ENCODE results near the gene TAS2R14. TPM values are rescaled to one million over a fixed set of nuclear protein-coding genes. Genes with fewer than 3 reads are reported as not detected.

The TAS2R14 gene
- total RNA-seq, 1 donor from 2014 or later: 2.0 TPM

GRCh38 chr12:10896854-10897253 lies 42.2 kb downstream of the TAS2R14 start:
- no peak overlapping the region for H3K4me2 ChIP-seq (ENCODE audit: low read length)
- no peak overlapping the region for H2AFZ ChIP-seq (ENCODE audit: low read depth, low read length)

GRCh38 chr12:10891937-10892336 lies 47.1 kb downstream of the TAS2R14 start:
- no peaks in the 10 kb centered on the region for H3K4me1 Mint-ChIP-seq (ENCODE audit: low read depth, unreplicated experiment)
- H3K4me3 Mint-ChIP-seq (ENCODE audit: unreplicated experiment): no peak overlapping the region
- peaks cover 2% of the 10 kb centered on the region for H3K36me3 Mint-ChIP-seq (ENCODE audit: low read depth, unreplicated experiment)
- Histone ChIP-seq H3K36me3 (ENCODE audit: insufficient read depth, low read length) (no peaks in the 10 kb centered on the region), H3K9ac (ENCODE audit: low read length) (no peak overlapping the region), H3K79me2 (ENCODE audit: insufficient read depth, low read length) (no peaks in the 10 kb centered on the region), H3K4me3 (ENCODE audit: insufficient read depth, low read depth, low read length) (no peak overlapping the region), H3K4me1 (ENCODE audit: insufficient read depth, low read length) (no peaks in the 10 kb centered on the region), H4K20me1 (ENCODE audit: insufficient read depth, low read length) (no peaks in the 10 kb centered on the region), H3K4me2 (ENCODE audit: low read length) (no peak overlapping the region), H3K27ac (ENCODE audit: low read depth, low read length) (no peak overlapping the region), H3K9me3 (ENCODE audit: insufficient read depth, low read depth, low read length) (no peaks in the 10 kb centered on the region), H2AFZ (ENCODE audit: low read depth, low read length) (no peak overlapping the region), H3K27me3 (ENCODE audit: insufficient read depth, low read length) (no peaks in the 10 kb centered on the region)
- H3K27ac Mint-ChIP-seq (ENCODE audit: unreplicated experiment): no peak overlapping the region
- DNase-seq (ENCODE audit: low read depth) (no peak), FAIRE-seq (no peak)
- no peaks in the 10 kb centered on the region for H3K27me3 Mint-ChIP-seq (ENCODE audit: low read depth, unreplicated experiment)
- no peak for TF ChIP-seq CTCF (IDR thresholded peaks at IDR 0.05; ENCODE audit: insufficient read depth, low read depth, low read length)
- TF ChIP-seq EZH2 (IDR thresholded peaks at IDR 0.05; ENCODE audit: insufficient read depth, low read length): no peak
- no peaks in the 10 kb centered on the region for H3K9me3 Mint-ChIP-seq (ENCODE audit: unreplicated experiment)

More at GRCh38 chr12:10896854-10897253, 42.2 kb downstream of the TAS2R14 start:
- H3K27ac ChIP-seq (ENCODE audit: low read depth, low read length): no peak overlapping the region
- TF ChIP-seq EZH2 (IDR thresholded peaks at IDR 0.05; ENCODE audit: insufficient read depth, low read length): no peak
- TF ChIP-seq CTCF (IDR thresholded peaks at IDR 0.05; ENCODE audit: insufficient read depth, low read depth, low read length): no peak
- H3K4me3 ChIP-seq (ENCODE audit: insufficient read depth, low read depth, low read length): no peak overlapping the region
- no peak for FAIRE-seq
- DNase-seq (ENCODE audit: low read depth): no peak
- Mint-ChIP-seq H3K9me3 (ENCODE audit: unreplicated experiment) (peaks cover 3% of the 10 kb centered on the region), H3K27ac (ENCODE audit: unreplicated experiment) (no peak overlapping the region), H3K27me3 (ENCODE audit: low read depth, unreplicated experiment) (no peaks in the 10 kb centered on the region), H3K36me3 (ENCODE audit: low read depth, unreplicated experiment) (peaks cover 5% of the 10 kb centered on the region), H3K4me3 (ENCODE audit: unreplicated experiment) (no peak overlapping the region), H3K4me1 (ENCODE audit: low read depth, unreplicated experiment) (no peaks in the 10 kb centered on the region)
- H3K9me3 ChIP-seq (ENCODE audit: insufficient read depth, low read depth, low read length): no peaks in the 10 kb centered on the region
- H3K36me3 ChIP-seq (ENCODE audit: insufficient read depth, low read length): no peaks in the 10 kb centered on the region
- no peaks in the 10 kb centered on the region for H3K79me2 ChIP-seq (ENCODE audit: insufficient read depth, low read length)
- no peak overlapping the region for H3K9ac ChIP-seq (ENCODE audit: low read length)
- H4K20me1 ChIP-seq (ENCODE audit: insufficient read depth, low read length): no peaks in the 10 kb centered on the region
- no peaks in the 10 kb centered on the region for H3K4me1 ChIP-seq (ENCODE audit: insufficient read depth, low read length)
- H3K27me3 ChIP-seq (ENCODE audit: insufficient read depth, low read length): no peaks in the 10 kb centered on the region

GRCh38 chr12:10889226-10889625 lies 49.8 kb downstream of the TAS2R14 start:
- H3K4me3 Mint-ChIP-seq (ENCODE audit: unreplicated experiment): no peak overlapping the region
- Histone ChIP-seq H3K79me2 (ENCODE audit: insufficient read depth, low read length) (no peaks in the 10 kb centered on the region), H2AFZ (ENCODE audit: low read depth, low read length) (no peak overlapping the region), H3K4me1 (ENCODE audit: insufficient read depth, low read length) (no peaks in the 10 kb centered on the region), H3K27ac (ENCODE audit: low read depth, low read length) (no peak overlapping the region), H3K9me3 (ENCODE audit: insufficient read depth, low read depth, low read length) (no peaks in the 10 kb centered on the region), H3K4me3 (ENCODE audit: insufficient read depth, low read depth, low read length) (no peak overlapping the region), H3K27me3 (ENCODE audit: insufficient read depth, low read length) (no peaks in the 10 kb centered on the region), H3K4me2 (ENCODE audit: low read length) (no peak overlapping the region), H3K9ac (ENCODE audit: low read length) (no peak overlapping the region), H3K36me3 (ENCODE audit: insufficient read depth, low read length) (no peaks in the 10 kb centered on the region), H4K20me1 (ENCODE audit: insufficient read depth, low read length) (no peaks in the 10 kb centered on the region)
- H3K27me3 Mint-ChIP-seq (ENCODE audit: low read depth, unreplicated experiment): no peaks in the 10 kb centered on the region
- H3K4me1 Mint-ChIP-seq (ENCODE audit: low read depth, unreplicated experiment): no peaks in the 10 kb centered on the region
- H3K27ac Mint-ChIP-seq (ENCODE audit: unreplicated experiment): no peak overlapping the region
- FAIRE-seq (no peak), DNase-seq (ENCODE audit: low read depth) (no peak)
- peaks cover 2% of the 10 kb centered on the region for H3K36me3 Mint-ChIP-seq (ENCODE audit: low read depth, unreplicated experiment)
- H3K9me3 Mint-ChIP-seq (ENCODE audit: unreplicated experiment): no peaks in the 10 kb centered on the region
- TF ChIP-seq EZH2 (IDR thresholded peaks at IDR 0.05; ENCODE audit: insufficient read depth, low read length) (no peak), CTCF (IDR thresholded peaks at IDR 0.05; ENCODE audit: insufficient read depth, low read depth, low read length) (no peak)

Other genes with a start within 250 kb of the TAS2R14 start
- 452 and 527 TPM in 2 replicates for gene YBX3, start 215.9 kb downstream of the TAS2R14 start, total RNA-seq
- gene TAS2R7, start 136.6 kb downstream of the TAS2R14 start, total RNA-seq: not detected in 2 replicates
- gene TAS2R8, start 132.0 kb downstream of the TAS2R14 start, total RNA-seq: not detected in 2 replicates
- not detected in 2 replicates for gene TAS2R9, start 129.1 kb downstream of the TAS2R14 start, total RNA-seq
- 0.27 and 0.29 TPM in 2 replicates for gene TAS2R10, start 112.9 kb downstream of the TAS2R14 start, total RNA-seq
- gene PRR4, start 89.8 kb downstream of the TAS2R14 start, total RNA-seq: 1.1 and 2.2 TPM in 2 replicates
- gene PRH1, start 55.0 kb downstream of the TAS2R14 start, total RNA-seq: 7.9 and 10.6 TPM in 2 replicates
- gene TAS2R13, start 29.7 kb downstream of the TAS2R14 start, total RNA-seq: 0.34 and 0.43 TPM in 2 replicates
- gene PRH2, start 10.0 kb downstream of the TAS2R14 start, total RNA-seq: not detected in 2 replicates
- 0.60 and 1.2 TPM in 2 replicates for gene TAS2R50, start 47.6 kb upstream of the TAS2R14 start, total RNA-seq
- 0.57 and 0.99 TPM in 2 replicates for gene TAS2R20, start 59.0 kb upstream of the TAS2R14 start, total RNA-seq
- 2.2 and 3.1 TPM in 2 replicates for gene TAS2R19, start 83.4 kb upstream of the TAS2R14 start, total RNA-seq
- gene TAS2R31, start 92.1 kb upstream of the TAS2R14 start, total RNA-seq: 2.2 TPM in 2 replicates
- gene TAS2R46, start 123.0 kb upstream of the TAS2R14 start, total RNA-seq: 0.57 and 0.96 TPM in 2 replicates
- 0.52 and 0.58 TPM in 2 replicates for gene TAS2R43, start 153.1 kb upstream of the TAS2R14 start, total RNA-seq
- gene TAS2R30, start 195.4 kb upstream of the TAS2R14 start, total RNA-seq: 1.3 and 1.7 TPM in 2 replicates
- gene SMIM10L1, start 231.9 kb upstream of the TAS2R14 start, total RNA-seq: 16.3 and 16.6 TPM in 2 replicates
- not detected in 2 replicates for gene TAS2R42, start 247.7 kb upstream of the TAS2R14 start, total RNA-seq